Measurements from ENCODE around the gene C3orf18.
"Not testable (repeated sequence)": the region's sequence is repeated elsewhere in the genome, so short reads cannot be mapped to it uniquely, and the experiment has no call there.

Gene C3orf18

DNA sequence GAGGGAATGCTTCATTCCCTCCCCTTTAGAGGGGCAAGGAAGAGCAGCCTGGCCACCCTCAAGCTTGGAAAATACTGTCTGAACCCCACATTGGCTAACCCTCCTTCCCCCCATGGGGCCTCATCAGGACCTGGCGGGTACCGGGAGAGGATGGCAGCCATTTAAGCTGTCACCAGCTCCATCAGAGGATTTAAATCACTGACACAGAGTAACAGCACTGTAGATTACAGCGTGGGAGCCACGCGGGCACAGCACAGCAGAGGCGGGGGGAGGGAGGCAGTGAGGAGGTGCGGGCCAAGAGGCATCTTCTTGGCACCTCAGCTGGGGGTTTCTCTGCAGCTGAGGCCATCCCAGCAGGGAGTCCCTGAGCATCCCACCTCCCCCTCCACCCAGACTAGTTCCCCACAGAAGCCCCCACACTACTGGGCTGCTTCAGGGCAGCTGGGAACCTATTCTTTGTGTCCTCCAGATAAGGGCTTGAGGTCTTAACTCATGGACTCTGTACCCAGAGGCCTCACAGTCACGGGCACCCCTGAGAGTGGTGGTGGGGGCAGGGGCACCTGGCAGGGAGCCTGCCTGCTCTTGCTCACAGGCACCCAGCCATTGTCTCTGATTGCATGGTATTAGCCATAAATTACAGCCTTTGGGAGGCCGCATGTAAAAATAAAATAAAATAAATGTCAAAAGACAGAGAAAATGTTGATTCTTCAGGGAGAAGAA, 42.2 kb downstream of the C3orf18 start:
- Mint-ChIP-seq H3K9me3 (no peaks in the 10 kb centered on the region), H3K4me1 (peaks cover 2% of the 10 kb centered on the region), H3K36me3 (no peaks in the 10 kb centered on the region), H3K4me3 (no peak overlapping the region), H3K27me3 (peaks cover 56% of the 10 kb centered on the region), H3K27ac (no peak overlapping the region)
- CTCF ChIA-PET = interaction anchor here (3.9 kb wide), 1 partner anchor 18 kb away, joined by 21 read pairs; no protein-coding TSS in a partner anchor
- DNase-seq = no peak

DNA sequence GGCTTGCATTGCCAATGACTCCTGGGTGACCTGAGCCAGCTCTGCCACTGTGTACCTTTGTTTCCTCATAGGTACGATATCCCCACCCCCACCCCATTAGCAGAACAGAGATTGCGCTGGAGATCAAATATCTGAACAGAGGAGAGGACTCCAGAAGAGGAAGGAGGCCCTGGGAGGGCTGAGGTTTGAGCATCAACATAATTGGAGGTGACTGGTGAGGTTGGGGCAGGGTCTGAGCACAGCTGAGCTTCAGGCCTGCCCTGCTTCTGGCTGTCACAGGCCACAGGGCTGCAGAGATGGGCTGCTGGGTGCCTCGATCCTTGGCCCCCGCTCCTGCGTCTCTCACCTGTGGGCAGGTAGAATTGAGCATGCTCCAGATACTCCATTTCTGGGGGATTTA, 42.8 kb downstream of the C3orf18 start:
- Mint-ChIP-seq H3K4me1 (peaks cover 4% of the 10 kb centered on the region), H3K27ac (no peak overlapping the region), H3K36me3 (no peaks in the 10 kb centered on the region), H3K4me3 (no peak overlapping the region), H3K9me3 (no peaks in the 10 kb centered on the region), H3K27me3 (peaks cover 50% of the 10 kb centered on the region)
- DNase-seq = no peak
- CTCF ChIA-PET = interaction anchor here (3.9 kb wide), 1 partner anchor 18 kb away, joined by 21 read pairs; no protein-coding TSS in a partner anchor

DNA sequence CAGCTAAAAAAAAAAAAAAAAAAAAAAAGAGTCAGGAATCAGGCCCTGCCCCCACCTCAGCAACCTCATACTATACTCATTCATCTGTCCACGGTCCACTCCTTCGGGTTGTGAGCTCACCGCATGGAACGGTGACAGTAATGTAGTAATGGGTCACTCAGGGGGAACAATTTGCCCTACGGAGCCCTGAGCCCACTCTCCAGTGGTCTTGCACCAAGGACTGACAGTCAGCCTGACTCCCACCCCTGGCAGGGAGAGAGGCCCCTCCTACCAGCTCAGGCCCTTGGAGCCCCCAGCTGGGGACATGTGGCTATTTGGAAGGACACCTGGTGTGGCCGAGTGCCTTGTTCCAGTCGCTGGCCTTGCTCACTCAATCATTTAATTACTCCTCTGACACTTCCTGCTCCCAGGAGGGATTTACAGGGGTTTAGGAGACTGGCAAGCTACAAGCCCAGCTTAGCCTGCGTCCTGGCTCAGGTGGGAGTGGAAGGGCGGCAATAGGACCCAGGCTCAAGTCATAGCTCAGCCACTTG, 44.2 kb downstream of the C3orf18 start:
- no peaks in the 10 kb centered on the region for H3K9me3 Mint-ChIP-seq
- peaks cover 9% of the 10 kb centered on the region for H3K4me1 Mint-ChIP-seq
- H3K36me3 Mint-ChIP-seq = no peaks in the 10 kb centered on the region
- H3K27me3 Mint-ChIP-seq = peaks cover 52% of the 10 kb centered on the region
- DNase-seq = no peak
- CTCF ChIA-PET = interaction anchor here (3.9 kb wide), 1 partner anchor 20 kb away, joined by 21 read pairs; no protein-coding TSS in a partner anchor
- H3K4me3 Mint-ChIP-seq = no peak overlapping the region
- H3K27ac Mint-ChIP-seq = no peak overlapping the region

DNA sequence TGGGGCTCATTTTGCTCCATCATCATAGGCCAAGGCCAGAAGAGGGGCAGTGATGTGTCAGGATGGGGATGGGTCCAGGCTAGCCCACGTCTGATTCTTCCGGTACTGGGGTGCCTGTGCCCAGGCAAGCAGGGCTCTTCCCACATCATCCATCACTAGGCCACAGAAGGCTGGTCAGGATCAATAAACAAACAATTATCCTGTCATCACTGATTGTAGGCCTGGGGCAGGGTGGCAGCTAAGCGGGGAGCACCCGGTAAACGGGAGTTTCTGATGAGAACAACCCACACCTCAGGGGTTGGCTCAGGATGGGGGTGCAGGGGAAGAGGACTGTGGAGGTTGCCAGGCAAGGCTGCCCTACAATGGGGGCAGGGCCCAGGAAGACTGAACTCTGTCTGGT, 46.0 kb downstream of the C3orf18 start:
- peaks cover 9% of the 10 kb centered on the region for H3K4me1 Mint-ChIP-seq
- no peak overlapping the region for H3K4me3 Mint-ChIP-seq
- no peaks in the 10 kb centered on the region for H3K36me3 Mint-ChIP-seq
- DNase-seq = no peak
- H3K27ac Mint-ChIP-seq = no peak overlapping the region
- CTCF ChIA-PET = interaction anchor here (1.6 to 3.9 kb wide), 3 partner anchors 12 to 92 kb away, joined by 3 to 21 read pairs (median 7); no protein-coding TSS in a partner anchor
- peaks cover 65% of the 10 kb centered on the region for H3K27me3 Mint-ChIP-seq
- no peaks in the 10 kb centered on the region for H3K9me3 Mint-ChIP-seq

DNA sequence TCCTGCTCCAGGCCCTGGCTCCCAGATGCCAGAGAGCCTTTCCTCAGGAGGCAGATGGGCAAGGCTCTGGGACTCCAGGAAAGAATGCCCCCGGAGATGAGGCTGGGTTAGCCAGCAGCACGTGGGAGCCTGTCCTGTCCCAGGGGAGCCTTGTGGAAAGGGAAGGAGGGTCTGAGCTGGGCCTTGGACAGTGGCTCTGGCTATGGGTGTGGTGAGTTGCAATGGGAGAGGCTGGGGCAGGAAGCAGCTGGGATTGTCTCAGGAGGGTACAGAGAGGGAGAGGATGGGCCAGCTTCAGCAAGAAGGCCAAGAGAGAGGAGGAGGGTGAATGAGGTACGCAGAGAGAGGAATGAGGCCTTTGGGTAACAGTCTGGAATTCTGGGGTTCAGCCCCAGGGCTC, 46.7 kb downstream of the C3orf18 start:
- H3K27me3 Mint-ChIP-seq = peaks cover 67% of the 10 kb centered on the region
- no peak for DNase-seq
- H3K9me3 Mint-ChIP-seq = no peaks in the 10 kb centered on the region
- H3K4me3 Mint-ChIP-seq = no peak overlapping the region
- H3K4me1 Mint-ChIP-seq = peaks cover 8% of the 10 kb centered on the region
- H3K36me3 Mint-ChIP-seq = no peaks in the 10 kb centered on the region
- no peak overlapping the region for H3K27ac Mint-ChIP-seq
- CTCF ChIA-PET = interaction anchor here (1.6 to 2.3 kb wide), 2 partner anchors 11 to 93 kb away, joined by 3 to 7 read pairs; no protein-coding TSS in a partner anchor

DNA sequence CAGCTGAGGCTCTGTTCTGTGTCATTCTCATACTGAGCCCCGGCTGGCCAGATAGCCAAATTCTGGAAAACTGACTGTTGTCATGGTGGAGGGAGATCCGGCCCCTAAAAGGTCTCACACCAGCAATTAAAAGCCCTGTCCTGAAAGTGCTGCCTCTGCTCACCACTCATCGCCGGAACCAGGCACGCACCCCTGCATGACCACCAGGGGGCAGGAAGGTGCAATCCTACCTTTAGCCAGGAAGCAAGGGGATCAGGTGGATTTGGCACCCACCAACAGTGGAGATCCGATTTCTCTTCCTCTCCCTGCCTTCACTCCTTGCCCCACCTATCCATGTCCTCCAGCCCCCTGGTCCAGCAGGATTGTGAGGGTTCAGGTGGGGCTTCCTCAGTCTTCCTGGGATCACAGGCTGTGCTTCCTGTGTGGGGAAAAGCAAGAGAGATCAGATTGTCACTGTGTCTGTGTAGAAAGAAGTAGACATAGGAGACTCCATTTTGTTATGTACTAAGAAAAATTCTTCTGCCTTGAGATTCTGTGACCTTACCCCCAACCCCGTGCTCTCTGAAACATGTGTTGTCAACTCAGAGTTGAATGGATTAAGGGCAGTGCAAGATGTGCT, 48.0 kb downstream of the C3orf18 start:
- Mint-ChIP-seq H3K9me3 (no peaks in the 10 kb centered on the region), H3K27me3 (peaks cover 74% of the 10 kb centered on the region), H3K4me3 (no peak overlapping the region), H3K27ac (no peak overlapping the region), H3K36me3 (no peaks in the 10 kb centered on the region), H3K4me1 (peaks cover 6% of the 10 kb centered on the region)
- CTCF ChIA-PET = interaction anchor here (0.8 to 1.5 kb wide), 2 partner anchors 22 to 29 kb away, joined by 3 to 7 read pairs; no protein-coding TSS in a partner anchor
- peak; percentile 87 for DNase-seq

DNA sequence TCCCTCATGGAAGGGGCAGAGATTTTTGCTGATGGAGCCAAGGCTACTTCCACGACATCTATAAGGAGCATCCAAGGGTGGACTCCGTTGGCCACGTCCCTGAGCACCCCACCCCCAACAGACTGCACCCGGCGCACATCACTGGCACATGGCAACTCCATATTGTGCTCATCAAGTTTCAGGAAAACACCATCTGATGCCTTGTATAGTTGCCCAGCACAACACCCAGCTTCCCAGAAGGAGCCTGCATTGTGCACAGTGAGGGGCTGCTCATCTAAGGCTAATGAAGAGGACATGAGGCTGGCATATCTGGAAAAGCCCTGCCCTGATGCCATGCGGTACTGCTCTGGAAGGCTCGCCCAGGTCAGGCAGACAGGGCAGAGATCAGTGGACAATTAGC, 49.1 kb downstream of the C3orf18 start:
- H3K36me3 Mint-ChIP-seq = no peaks in the 10 kb centered on the region
- H3K4me1 Mint-ChIP-seq = peaks cover 6% of the 10 kb centered on the region
- no peak for DNase-seq
- H3K4me3 Mint-ChIP-seq = no peak overlapping the region
- CTCF ChIA-PET = interaction anchor here (1.1 to 1.5 kb wide), 3 partner anchors 12 to 95 kb away, joined by 3 to 7 read pairs (median 4); no protein-coding TSS in a partner anchor
- no peak overlapping the region for H3K27ac Mint-ChIP-seq
- no peaks in the 10 kb centered on the region for H3K9me3 Mint-ChIP-seq
- H3K27me3 Mint-ChIP-seq = peaks cover 75% of the 10 kb centered on the region

DNA sequence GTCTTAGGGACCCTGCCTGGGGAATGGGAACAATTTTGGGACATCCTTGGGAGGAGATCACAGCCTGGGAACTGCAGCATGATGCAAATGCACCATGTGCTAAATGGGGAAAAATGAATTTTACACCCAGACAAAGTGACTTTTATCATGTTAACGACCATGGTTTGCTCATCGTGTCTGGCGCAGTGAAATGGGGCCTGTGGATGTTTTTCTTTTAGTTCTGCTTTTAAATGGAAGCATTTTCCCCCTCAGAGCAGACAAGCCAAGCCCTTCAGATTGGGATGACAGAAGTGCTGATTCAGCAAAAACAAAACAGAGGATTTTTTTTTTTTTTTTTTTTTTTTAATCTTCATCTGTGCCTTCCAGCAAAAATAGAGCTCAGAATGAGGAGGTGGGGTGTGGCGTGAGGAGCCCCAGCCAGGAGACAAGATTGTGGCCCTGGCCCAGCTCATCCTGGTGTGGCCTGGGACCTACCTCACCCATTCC, 49.8 kb downstream of the C3orf18 start:
- no peak overlapping the region for H3K27ac Mint-ChIP-seq
- H3K4me1 Mint-ChIP-seq = peaks cover 6% of the 10 kb centered on the region
- DNase-seq = no peak
- no peaks in the 10 kb centered on the region for H3K36me3 Mint-ChIP-seq
- no peaks in the 10 kb centered on the region for H3K9me3 Mint-ChIP-seq
- CTCF ChIA-PET = interaction anchor here (1.1 to 1.9 kb wide), 3 partner anchors 12 to 96 kb away, joined by 3 to 9 read pairs (median 4); no protein-coding TSS in a partner anchor
- peaks cover 73% of the 10 kb centered on the region for H3K27me3 Mint-ChIP-seq
- no peak overlapping the region for H3K4me3 Mint-ChIP-seq

DNA sequence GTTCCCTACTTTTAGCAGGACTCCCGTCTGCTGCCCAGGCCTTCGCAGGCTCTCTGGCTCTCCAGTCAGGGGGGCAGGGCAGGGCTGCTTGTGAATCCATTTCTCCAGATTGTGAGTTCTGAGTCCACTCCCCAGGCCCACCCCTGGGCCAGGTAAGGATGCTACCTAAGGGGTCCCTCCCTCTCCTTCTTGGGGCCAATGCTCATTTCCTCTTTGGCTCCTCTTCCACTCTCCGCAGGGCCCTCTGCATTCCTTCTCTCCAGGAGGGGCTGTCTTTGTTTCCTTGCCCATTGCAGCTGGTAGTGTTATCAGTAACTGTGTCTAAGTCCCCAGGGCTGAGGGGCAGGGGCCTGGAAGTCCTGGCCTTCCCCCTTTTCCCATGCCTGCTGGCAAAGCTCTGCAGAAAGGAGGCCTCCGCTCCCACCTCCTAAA, 51.1 kb downstream of the C3orf18 start:
- Mint-ChIP-seq H3K9me3 (no peaks in the 10 kb centered on the region), H3K36me3 (no peaks in the 10 kb centered on the region), H3K4me1 (peaks cover 6% of the 10 kb centered on the region), H3K4me3 (no peak overlapping the region), H3K27me3 (peaks cover 71% of the 10 kb centered on the region), H3K27ac (no peak overlapping the region)
- CTCF ChIA-PET = interaction anchor here (1.9 kb wide), 1 partner anchor 26 kb away, joined by 9 read pairs; no protein-coding TSS in a partner anchor
- no peak for DNase-seq

DNA sequence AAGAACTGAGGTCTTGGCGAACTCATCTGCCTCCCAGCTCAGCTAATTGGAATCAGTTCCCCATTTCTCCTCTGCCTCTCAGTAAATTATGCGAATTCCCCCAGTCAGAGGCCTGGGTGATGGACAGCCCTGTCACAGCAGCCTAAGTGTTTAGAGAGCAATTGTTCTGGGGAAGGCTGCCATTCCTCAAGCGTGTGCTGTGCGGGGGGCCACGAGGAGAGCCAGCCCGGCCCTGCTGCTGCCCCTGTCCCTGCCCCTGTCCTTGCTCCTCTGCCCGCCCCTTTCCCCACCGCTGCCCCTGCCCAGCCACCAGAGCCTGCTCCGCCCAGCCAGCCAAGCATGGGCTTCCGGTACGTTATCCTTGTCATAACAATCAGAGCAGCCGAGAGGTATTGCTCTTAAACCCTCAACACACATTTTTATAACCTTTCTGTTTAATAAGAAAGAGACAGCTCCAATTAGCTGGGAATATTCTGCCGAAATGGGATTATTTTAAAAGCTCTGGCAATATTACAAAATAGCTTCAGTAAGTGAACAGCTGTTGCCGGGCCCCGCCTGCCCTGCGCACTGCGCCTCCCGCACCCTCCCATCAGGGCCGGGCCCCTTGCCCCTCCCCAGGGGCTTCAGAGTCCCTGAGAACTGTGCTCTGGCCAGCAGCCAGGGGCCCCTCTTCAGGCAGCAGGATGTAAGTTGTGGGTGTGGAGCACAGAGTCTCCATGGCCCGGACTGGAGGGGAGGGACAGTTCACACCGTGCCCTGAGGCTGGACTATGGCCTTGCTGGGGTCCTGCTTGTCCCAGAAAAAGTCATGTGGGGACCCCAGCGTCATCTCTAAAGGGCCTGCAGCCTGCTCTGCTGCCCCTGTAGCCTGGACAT, 51.7 kb downstream of the C3orf18 start:
- peaks cover 6% of the 10 kb centered on the region for H3K4me1 Mint-ChIP-seq
- peaks cover 68% of the 10 kb centered on the region for H3K27me3 Mint-ChIP-seq
- H3K4me3 Mint-ChIP-seq = no peak overlapping the region
- no peaks in the 10 kb centered on the region for H3K9me3 Mint-ChIP-seq
- H3K27ac Mint-ChIP-seq = no peak overlapping the region
- no peak for DNase-seq
- CTCF ChIA-PET = interaction anchor here (1.4 to 1.9 kb wide), 2 partner anchors 27 to 28 kb away, joined by 4 to 9 read pairs; no protein-coding TSS in a partner anchor
- H3K36me3 Mint-ChIP-seq = no peaks in the 10 kb centered on the region

DNA sequence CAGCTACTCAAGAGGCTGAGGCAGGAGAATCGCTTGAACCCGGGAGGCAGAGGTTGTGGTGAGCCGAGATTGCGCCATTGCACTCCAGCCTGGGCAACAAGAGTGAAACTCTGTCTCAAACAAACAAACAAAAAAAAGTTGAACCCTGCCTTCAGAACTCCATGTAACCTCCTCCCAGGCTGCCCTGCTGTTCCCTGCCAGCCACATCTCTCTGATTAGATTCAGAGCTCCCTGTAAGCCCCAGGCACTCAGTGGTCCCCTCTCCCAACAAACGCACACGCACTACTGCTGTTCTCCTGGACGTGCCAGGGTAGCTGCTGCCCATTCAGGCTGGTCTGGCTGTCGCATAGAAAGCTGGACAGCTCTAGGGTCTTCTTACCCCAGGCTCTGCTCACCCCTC, 54.6 kb downstream of the C3orf18 start:
- CTCF ChIA-PET, DNase-seq, H3K36me3 Mint-ChIP-seq, H3K4me1 Mint-ChIP-seq, H3K27ac Mint-ChIP-seq, H3K4me3 Mint-ChIP-seq, H3K9me3 Mint-ChIP-seq: not testable (repeated sequence)
- peaks cover 75% of the 10 kb centered on the region for H3K27me3 Mint-ChIP-seq

DNA sequence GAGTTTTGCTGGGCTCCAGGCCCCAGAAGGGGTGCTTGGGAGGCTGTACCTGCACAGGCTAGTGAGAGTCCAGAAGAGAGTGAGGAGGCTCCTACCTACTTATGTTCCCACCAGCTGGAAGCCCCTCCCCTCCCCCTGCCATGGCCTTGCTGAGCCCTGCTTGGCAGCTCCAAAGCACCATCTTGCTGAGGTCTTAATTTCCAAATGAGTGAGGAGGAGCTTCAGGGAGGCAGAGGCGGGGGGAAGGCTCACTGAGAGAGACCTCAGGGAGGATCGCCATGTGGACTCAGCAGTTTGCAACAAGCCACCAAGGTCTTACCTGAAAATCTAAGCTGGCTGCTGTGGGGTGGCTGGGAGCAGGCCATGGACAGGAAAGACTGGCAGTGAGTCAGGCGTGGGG, 55.4 kb downstream of the C3orf18 start:
- H3K27ac Mint-ChIP-seq = no peak overlapping the region
- no peaks in the 10 kb centered on the region for H3K36me3 Mint-ChIP-seq
- no peaks in the 10 kb centered on the region for H3K9me3 Mint-ChIP-seq
- no peak overlapping the region for H3K4me3 Mint-ChIP-seq
- CTCF ChIA-PET = no interaction called here
- peaks cover 73% of the 10 kb centered on the region for H3K27me3 Mint-ChIP-seq
- no peak for DNase-seq
- no peaks in the 10 kb centered on the region for H3K4me1 Mint-ChIP-seq

DNA sequence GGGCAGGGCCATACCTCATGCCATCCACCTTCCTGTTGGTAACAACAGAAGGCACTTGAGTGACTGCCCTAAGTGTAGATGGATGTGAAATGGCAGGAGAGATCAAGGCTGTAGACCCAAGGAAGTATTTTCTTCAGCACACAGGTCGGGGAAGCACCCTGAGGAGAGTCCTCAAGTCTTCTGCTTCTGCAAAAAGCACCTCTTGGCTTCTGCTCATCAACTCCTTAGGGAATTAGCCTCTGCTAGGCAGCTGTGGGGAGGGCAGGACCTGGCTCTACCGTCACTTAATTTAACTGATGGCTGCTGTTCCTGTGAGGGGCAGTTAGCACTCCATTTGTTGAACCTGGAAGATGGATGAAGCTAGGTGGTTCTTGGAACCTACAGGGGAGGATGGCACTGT, 57.2 kb downstream of the C3orf18 start:
- DNase-seq = no peak
- H3K9me3 Mint-ChIP-seq = no peaks in the 10 kb centered on the region
- CTCF ChIA-PET = interaction anchor here (1.3 to 4.5 kb wide), 3 partner anchors 12 to 40 kb away, joined by 3 to 18 read pairs (median 7); no protein-coding TSS in a partner anchor
- H3K4me3 Mint-ChIP-seq = no peak overlapping the region
- H3K27me3 Mint-ChIP-seq = peaks cover 72% of the 10 kb centered on the region
- H3K27ac Mint-ChIP-seq = no peak overlapping the region
- no peaks in the 10 kb centered on the region for H3K4me1 Mint-ChIP-seq
- no peaks in the 10 kb centered on the region for H3K36me3 Mint-ChIP-seq
